Uterus (tissue), 2 donors: ENCODE data around the gene SPATC1L.

Experiments
- CTCF ChIP-seq, 4 experiments: fragments of 200-600 bp in 2 of 4; fragments of 450-650 bp in 2 of 4; sonication (generic) in 2 of 4; IDR thresholded peaks; one replicate each; pipeline ENCODE4 v1.5.1; 2016 to 2019; ENCODE audit warnings: antibody characterized with exemption in 4 of 4, mild to moderate bottlenecking in 2 of 4, moderate library complexity in 1 of 4
- POLR2A ChIP-seq, 2 donors: fragments of 450-650 bp; IDR thresholded peaks; one replicate each; pipeline ENCODE4 v1.6.1; 2016; ENCODE audit warnings: antibody characterized with exemption in 2 of 2, mild to moderate bottlenecking in 1 of 2, moderate library complexity in 1 of 2

- no peak for TF ChIP-seq CTCF (IDR thresholded peaks at IDR 0.05)
- no peak for TF ChIP-seq POLR2A (IDR thresholded peaks at IDR 0.05)
Observed at GRCh38 chr21:46189213-46189958, 5.1 kb upstream of the SPATC1L start.
